Common myeloid progenitor, CD34-positive (primary cell): ENCODE data around the gene LRG1.

Source experiments
- CTCF ChIA-PET: fragments of 350-600 bp; sonication (Branson Sonifier 250); formaldehyde crosslinking; loops from one replicate; lab custom pipeline; 2021; ENCODE audit warnings: antibody characterized with exemption; lab: Charles Lee
- POLR2A ChIA-PET: fragments of 350-600 bp; sonication (Branson Sonifier 250); formaldehyde crosslinking; loops from one replicate; lab custom pipeline; 2021; ENCODE audit warnings: antibody characterized with exemption; lab: Charles Lee
- DNase-seq, 3 donors: peaks; one replicate each; pipeline versions ENCODE4 v3.0.0 to v3.0.0-alpha.2; 2013
- H3K27ac ChIP-seq, 2 experiments: 1 replicate in 1 of 2; 2 replicates in 1 of 2; pipeline ENCODE4 v1.7.0; 2013; ENCODE audit warnings: inconsistent platforms in 2 of 2, low read length in 2 of 2, mild to moderate bottlenecking in 2 of 2, low read depth in 1 of 2, moderate library complexity in 1 of 2; ENCODE audit not compliant: severe bottlenecking in 2 of 2, insufficient read depth in 1 of 2, poor library complexity in 1 of 2
- H3K27me3 ChIP-seq, 5 experiments: replicated peaks in 2 of 5; 1 replicate in 3 of 5; 2 replicates in 2 of 5; pipeline versions ENCODE4 v1.6.1 to v1.7.0; 2013; ENCODE audit warnings: low read length in 4 of 5, mild to moderate bottlenecking in 2 of 5, moderate library complexity in 2 of 5, inconsistent platforms in 1 of 5; ENCODE audit not compliant: insufficient read depth in 5 of 5, control insufficient read depth in 4 of 5
- H3K36me3 ChIP-seq, 4 experiments: 1 replicate in 2 of 4; 2 replicates in 2 of 4; pipeline versions ENCODE4 v1.6.1 to v1.7.0; 2013; ENCODE audit warnings: low read length in 3 of 4, control low read depth in 1 of 4, mild to moderate bottlenecking in 1 of 4; ENCODE audit not compliant: control insufficient read depth in 4 of 4, insufficient read depth in 4 of 4
- H3K4me1 ChIP-seq, 4 experiments: 1 replicate in 3 of 4; 2 replicates in 1 of 4; pipeline versions ENCODE4 v1.6.1 to v1.7.1; 2013; ENCODE audit warnings: low read length in 3 of 4, mild to moderate bottlenecking in 3 of 4, control low read depth in 1 of 4, inconsistent platforms in 1 of 4, moderate library complexity in 1 of 4; ENCODE audit not compliant: control insufficient read depth in 4 of 4, insufficient read depth in 4 of 4; ENCODE audit errors: control extremely low read depth in 1 of 4
- H3K4me3 ChIP-seq, 7 experiments: 1 replicate in 4 of 7; 2 replicates in 3 of 7; pipeline versions ENCODE4 v1.5.1 to v1.7.0; 2013; ENCODE audit warnings: mild to moderate bottlenecking in 7 of 7, low read length in 6 of 7, moderate library complexity in 6 of 7, inconsistent platforms in 2 of 7, low read depth in 2 of 7, control low read depth in 1 of 7; ENCODE audit not compliant: insufficient read depth in 4 of 7, control insufficient read depth in 1 of 7; ENCODE audit errors: extremely low read depth in 1 of 7
- H3K9me3 ChIP-seq, 5 experiments: 1 replicate in 4 of 5; 2 replicates in 1 of 5; pipeline versions ENCODE4 v1.6.1 to v1.7.1; 2013; ENCODE audit warnings: low read length in 4 of 5, mild to moderate bottlenecking in 2 of 5, inconsistent platforms in 1 of 5, low read depth in 1 of 5, moderate library complexity in 1 of 5; ENCODE audit not compliant: control insufficient read depth in 4 of 5, insufficient read depth in 2 of 5; ENCODE audit errors: control extremely low read depth in 1 of 5
- WGBS: methylation state at CpG from one replicate; pipeline ENCODE4 v1.1.5; 2013; ENCODE audit not compliant: insufficient coverage; 5-methylcytosine and 5-hydroxymethylcytosine counted together

The LRG1 gene

DNA sequence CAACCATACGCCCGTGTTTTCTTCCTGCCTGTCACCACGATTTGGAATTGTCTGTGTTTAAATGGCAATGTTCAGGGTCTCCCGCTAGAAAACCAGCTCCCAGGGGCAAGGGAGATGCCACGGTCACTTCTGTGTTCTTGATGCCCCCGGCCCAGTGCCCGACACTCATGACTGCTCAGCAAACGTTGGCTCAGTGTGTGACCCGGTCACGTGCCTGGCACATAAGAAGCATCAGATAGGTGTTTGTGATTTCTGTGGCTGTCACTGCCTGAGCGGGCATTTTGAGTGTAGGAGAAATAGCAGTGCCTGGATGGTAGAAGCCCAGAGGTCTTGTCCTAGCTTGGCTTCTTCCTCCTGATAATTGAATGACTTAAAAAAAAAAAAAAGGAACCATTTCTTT lies 52.3 kb downstream of the LRG1 start:
- H3K27ac ChIP-seq, result no peak overlapping the region
- no peaks in the 10 kb centered on the region for H3K9me3 ChIP-seq
- WGBS, result 97% methylated on average over 9 of the region's 11 CpGs
- DNase-seq, result no peak
- ChIA-PET POLR2A (interaction anchor here (0.6 kb wide), 1 partner anchor 287 kb away, joined by 4 read pairs; no protein-coding TSS in a partner anchor), CTCF (no interaction called here)
- H3K4me3 ChIP-seq, result no peak overlapping the region
- no peaks in the 10 kb centered on the region for H3K4me1 ChIP-seq
- peaks cover 6 to 54% (median 32%) of the 10 kb centered on the region in 4 experiments for H3K36me3 ChIP-seq
- no peaks in the 10 kb centered on the region for H3K27me3 ChIP-seq
